Gastroesophageal sphincter (tissue), 3 donors: Measurements from ENCODE around the gene RABL3.

Experiments
- POLR2A ChIP-seq, 2 donors: fragments of 450-650 bp; IDR thresholded peaks; one replicate each; pipeline ENCODE4 v1.6.1; 2017; ENCODE audit warnings: antibody characterized with exemption in 2 of 2, mild to moderate bottlenecking in 2 of 2, moderate library complexity in 1 of 2
- TF ChIP-seq, protein P1 (sequence below), 4 experiments: fragments of 200-600 bp in 2 of 4; fragments of 450-650 bp in 2 of 4; sonication (generic) in 1 of 4; IDR thresholded peaks; one replicate each; pipeline ENCODE4 v1.5.1; 2017 to 2019; ENCODE audit warnings: antibody characterized with exemption in 4 of 4, mild to moderate bottlenecking in 2 of 4, moderate library complexity in 2 of 4

DNA sequence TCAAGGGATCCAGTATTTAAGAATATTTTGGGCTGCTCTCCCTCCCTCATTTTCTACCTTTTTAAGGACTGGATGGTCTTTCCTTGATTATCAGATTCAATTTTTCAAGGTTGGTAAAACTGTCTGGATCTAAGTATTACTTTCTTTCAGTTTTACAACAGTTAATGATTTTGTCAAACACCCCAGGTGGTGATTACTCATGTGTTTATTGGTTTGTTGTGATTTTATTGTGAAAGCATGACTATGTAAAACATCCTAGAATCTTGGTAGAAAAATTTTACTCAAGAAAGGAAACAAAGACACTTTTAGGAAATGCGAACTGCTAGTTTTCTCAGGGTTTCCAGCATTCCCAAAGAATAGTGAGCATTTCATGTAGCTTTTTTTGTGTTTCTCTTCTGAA, 7.5 kb upstream of the RABL3 start:
- TF ChIP-seq, protein P1, sequence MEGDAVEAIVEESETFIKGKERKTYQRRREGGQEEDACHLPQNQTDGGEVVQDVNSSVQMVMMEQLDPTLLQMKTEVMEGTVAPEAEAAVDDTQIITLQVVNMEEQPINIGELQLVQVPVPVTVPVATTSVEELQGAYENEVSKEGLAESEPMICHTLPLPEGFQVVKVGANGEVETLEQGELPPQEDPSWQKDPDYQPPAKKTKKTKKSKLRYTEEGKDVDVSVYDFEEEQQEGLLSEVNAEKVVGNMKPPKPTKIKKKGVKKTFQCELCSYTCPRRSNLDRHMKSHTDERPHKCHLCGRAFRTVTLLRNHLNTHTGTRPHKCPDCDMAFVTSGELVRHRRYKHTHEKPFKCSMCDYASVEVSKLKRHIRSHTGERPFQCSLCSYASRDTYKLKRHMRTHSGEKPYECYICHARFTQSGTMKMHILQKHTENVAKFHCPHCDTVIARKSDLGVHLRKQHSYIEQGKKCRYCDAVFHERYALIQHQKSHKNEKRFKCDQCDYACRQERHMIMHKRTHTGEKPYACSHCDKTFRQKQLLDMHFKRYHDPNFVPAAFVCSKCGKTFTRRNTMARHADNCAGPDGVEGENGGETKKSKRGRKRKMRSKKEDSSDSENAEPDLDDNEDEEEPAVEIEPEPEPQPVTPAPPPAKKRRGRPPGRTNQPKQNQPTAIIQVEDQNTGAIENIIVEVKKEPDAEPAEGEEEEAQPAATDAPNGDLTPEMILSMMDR (IDR thresholded peaks at IDR 0.05), result no peak
- TF ChIP-seq POLR2A (IDR thresholded peaks at IDR 0.05), result no peak
